Fibroblast of skin of abdomen (primary cell): ENCODE measurements around the gene HLCS.

Experiments used
- DNase-seq: peaks from one replicate; pipeline ENCODE4 v3.0.0-alpha.2; 2013

HLCS gene

GRCh38 chr21:36743446-36743845, 223.0 kb downstream of the HLCS start:
- DNase-seq, result no peak

- DNase-seq, result no peak
These were observed 223.5 kb downstream of the HLCS start for GRCh38 chr21:36743008-36743407.

GRCh38 chr21:36741506-36741905, 225.0 kb downstream of the HLCS start:
- no peak for DNase-seq

GRCh38 chr21:36738489-36739126, 227.9 kb downstream of the HLCS start:
- DNase-seq, result no peak

GRCh38 chr21:36735724-36736320, 230.6 kb downstream of the HLCS start:
- DNase-seq, result no peak

GRCh38 chr21:36735201-36735515, 231.3 kb downstream of the HLCS start:
- no peak for DNase-seq

GRCh38 chr21:36734367-36735200, 231.9 kb downstream of the HLCS start:
- DNase-seq, result no peak

GRCh38 chr21:36733857-36734256, 232.6 kb downstream of the HLCS start:
- no peak for DNase-seq

- DNase-seq, result no peak
These were observed 233.7 kb downstream of the HLCS start for GRCh38 chr21:36732761-36733160.

GRCh38 chr21:36732217-36732616, 234.3 kb downstream of the HLCS start:
- DNase-seq, result no peak

- no peak for DNase-seq
These were observed 235.9 kb downstream of the HLCS start for GRCh38 chr21:36730291-36731281.

- DNase-seq, result peak; percentile 12
These were observed 237.0 kb downstream of the HLCS start for GRCh38 chr21:36729310-36729970.

- peak; percentile 15 for DNase-seq
These were observed 237.9 kb downstream of the HLCS start for GRCh38 chr21:36728371-36729111.

GRCh38 chr21:36727866-36728265, 238.6 kb downstream of the HLCS start:
- DNase-seq, result no peak

GRCh38 chr21:36725793-36726386, 240.6 kb downstream of the HLCS start:
- DNase-seq, result no peak

GRCh38 chr21:36724660-36725059, 241.8 kb downstream of the HLCS start:
- DNase-seq, result no peak

GRCh38 chr21:36723371-36723881, 243.0 kb downstream of the HLCS start:
- DNase-seq, result no peak

- DNase-seq, result no peak
These were observed 243.8 kb downstream of the HLCS start for GRCh38 chr21:36722370-36723368.

- DNase-seq, result no peak
These were observed 244.7 kb downstream of the HLCS start for GRCh38 chr21:36721817-36722216.
